GM23248 (cell line): ENCODE results near the gene FAM240A.

ENCODE experiments used
- EZH2 ChIP-seq: fragments of 200-600 bp; sonication (generic); IDR thresholded peaks from 2 replicates; pipeline ENCODE4 v1.6.1; 2018; ENCODE audit warnings: antibody characterized with exemption, mild to moderate bottlenecking; ENCODE audit not compliant: insufficient read depth, poor library complexity, severe bottlenecking
- EZH2phosphoT487 ChIP-seq: fragments of 200-600 bp; sonication (generic); IDR thresholded peaks from 2 replicates; pipeline ENCODE4 v1.6.1; 2018; ENCODE audit warnings: antibody characterized with exemption, moderate library complexity, mild to moderate bottlenecking, low read depth; ENCODE audit not compliant: insufficient read depth

DNA sequence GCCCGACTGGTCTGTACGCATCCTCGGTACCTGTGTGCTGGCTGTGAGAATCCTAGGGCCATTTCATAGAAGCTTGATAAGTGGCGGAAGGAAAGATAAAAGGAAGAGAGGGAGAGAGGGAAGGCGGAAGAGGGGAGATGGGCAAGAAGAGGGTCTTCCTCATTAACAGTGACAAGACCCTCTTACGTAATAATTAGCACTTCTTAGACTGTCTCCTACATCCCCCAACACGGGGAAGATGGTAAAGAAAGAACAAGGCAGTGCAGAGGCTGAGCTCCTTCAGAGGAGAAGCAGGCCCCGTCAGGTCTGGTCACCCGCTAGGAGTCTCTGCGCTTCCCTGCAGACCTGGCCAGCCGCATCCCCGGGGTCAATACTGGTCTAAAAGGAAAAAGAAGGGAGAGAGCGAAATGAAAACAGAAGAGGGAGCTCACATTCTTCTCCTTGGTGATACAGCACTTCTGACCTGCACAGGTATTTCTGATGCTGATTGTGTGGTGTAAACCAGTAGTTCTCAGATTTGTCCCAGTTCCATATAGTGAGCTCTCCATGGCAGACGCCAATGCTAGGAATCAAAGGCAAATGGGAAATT lies 19.0 kb upstream of the FAM240A start:
- TF ChIP-seq EZH2, result no peak
- no peak for TF ChIP-seq EZH2phosphoT487
